Osteoblast (primary cell): Measurements from ENCODE around the gene HOXB3. TPM values are rescaled to one million over a fixed set of nuclear protein-coding genes. Genes with fewer than 3 reads are reported as not detected.

Experiments
- DNase-seq: peaks from one replicate; pipeline ENCODE4 v3.0.0; 2011; ENCODE audit warnings: low spot score, mixed read lengths; ENCODE audit not compliant: insufficient read length; ENCODE audit errors: missing footprints
- H2AFZ ChIP-seq: 2 replicates; pipeline ENCODE4 v1.6.0; 2011; ENCODE audit warnings: mild to moderate bottlenecking, low read length
- H3K27ac ChIP-seq: 2 replicates; pipeline ENCODE4 v1.5.1; 2011; ENCODE audit warnings: mild to moderate bottlenecking, low read depth, low read length, moderate library complexity
- H3K27me3 ChIP-seq: 2 replicates; pipeline ENCODE4 v1.6.0; 2012; ENCODE audit warnings: mild to moderate bottlenecking, control low read depth, inconsistent platforms, low read length, moderate library complexity; ENCODE audit not compliant: insufficient read depth
- H3K36me3 ChIP-seq: 2 replicates; pipeline ENCODE4 v1.5.1; 2011; ENCODE audit warnings: mild to moderate bottlenecking, low read length, control low read depth, moderate library complexity; ENCODE audit not compliant: insufficient read depth
- H3K4me1 ChIP-seq: 2 replicates; pipeline ENCODE4 v1.5.1; 2011; ENCODE audit warnings: mild to moderate bottlenecking, low read length, control low read depth, moderate library complexity; ENCODE audit not compliant: insufficient read depth
- H3K4me2 ChIP-seq: 2 replicates; pipeline ENCODE4 v1.6.0; 2011; ENCODE audit warnings: mild to moderate bottlenecking, low read length; ENCODE audit not compliant: insufficient read depth
- H3K4me3 ChIP-seq: fragments of 200-600 bp; sonication (generic); 3 replicates; pipeline ENCODE4 v1.5.1; 2012; ENCODE audit warnings: mild to moderate bottlenecking, low read length, inconsistent platforms; ENCODE audit not compliant: insufficient read depth
- H3K79me2 ChIP-seq: 2 replicates; pipeline ENCODE4 v1.6.0; 2012; ENCODE audit warnings: mild to moderate bottlenecking, low read length, control low read depth, inconsistent platforms; ENCODE audit not compliant: insufficient read depth
- H3K9me3 ChIP-seq: 2 replicates; pipeline ENCODE4 v1.5.1; 2011; ENCODE audit warnings: low read depth, low read length, control low read depth
- H4K20me1 ChIP-seq: 2 replicates; pipeline ENCODE4 v1.6.0; 2012; ENCODE audit warnings: mild to moderate bottlenecking, low read length, control low read depth; ENCODE audit not compliant: insufficient read depth
- total RNA-seq: library from RNA; depleted of rRNA; stranded (reverse); fragments of >200 nt; gene quantifications from 2 replicates; pipeline ENCODE4 v1.2.3, GENCODE V29; 2012
- TF ChIP-seq, protein P1 (sequence below): IDR thresholded peaks from 2 replicates; pipeline ENCODE4 v1.5.1; 2011; ENCODE audit warnings: mild to moderate bottlenecking, low read depth, low read length, moderate library complexity; ENCODE audit errors: extremely low read depth

HOXB3 gene
- total RNA-seq, 1 donor = 1.8 TPM

- H3K27ac ChIP-seq = no peak overlapping the region
- TF ChIP-seq, protein P1, sequence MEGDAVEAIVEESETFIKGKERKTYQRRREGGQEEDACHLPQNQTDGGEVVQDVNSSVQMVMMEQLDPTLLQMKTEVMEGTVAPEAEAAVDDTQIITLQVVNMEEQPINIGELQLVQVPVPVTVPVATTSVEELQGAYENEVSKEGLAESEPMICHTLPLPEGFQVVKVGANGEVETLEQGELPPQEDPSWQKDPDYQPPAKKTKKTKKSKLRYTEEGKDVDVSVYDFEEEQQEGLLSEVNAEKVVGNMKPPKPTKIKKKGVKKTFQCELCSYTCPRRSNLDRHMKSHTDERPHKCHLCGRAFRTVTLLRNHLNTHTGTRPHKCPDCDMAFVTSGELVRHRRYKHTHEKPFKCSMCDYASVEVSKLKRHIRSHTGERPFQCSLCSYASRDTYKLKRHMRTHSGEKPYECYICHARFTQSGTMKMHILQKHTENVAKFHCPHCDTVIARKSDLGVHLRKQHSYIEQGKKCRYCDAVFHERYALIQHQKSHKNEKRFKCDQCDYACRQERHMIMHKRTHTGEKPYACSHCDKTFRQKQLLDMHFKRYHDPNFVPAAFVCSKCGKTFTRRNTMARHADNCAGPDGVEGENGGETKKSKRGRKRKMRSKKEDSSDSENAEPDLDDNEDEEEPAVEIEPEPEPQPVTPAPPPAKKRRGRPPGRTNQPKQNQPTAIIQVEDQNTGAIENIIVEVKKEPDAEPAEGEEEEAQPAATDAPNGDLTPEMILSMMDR = no peak
- peak overlapping the region; percentile 54 for H3K4me3 ChIP-seq
- H3K36me3 ChIP-seq = no peaks in the 10 kb centered on the region
- peaks cover 97% of the 10 kb centered on the region for H3K27me3 ChIP-seq
- no peaks in the 10 kb centered on the region for H4K20me1 ChIP-seq
- no peaks in the 10 kb centered on the region for H3K9me3 ChIP-seq
- H3K4me2 ChIP-seq = peak overlapping the region; percentile 67
- H2AFZ ChIP-seq = no peak overlapping the region
- H3K79me2 ChIP-seq = no peaks in the 10 kb centered on the region
- no peaks in the 10 kb centered on the region for H3K4me1 ChIP-seq
- DNase-seq = no peak
Measured at GRCh38 chr17:48576479-48577309, 13.3 kb downstream of the HOXB3 start.

GRCh38 chr17:48575673-48576478 lies 14.2 kb downstream of the HOXB3 start:
- Histone ChIP-seq H3K36me3 (no peaks in the 10 kb centered on the region), H3K27me3 (peaks cover 97% of the 10 kb centered on the region), H4K20me1 (no peaks in the 10 kb centered on the region), H3K79me2 (no peaks in the 10 kb centered on the region), H2AFZ (no peak overlapping the region), H3K4me2 (no peak overlapping the region), H3K9me3 (no peaks in the 10 kb centered on the region), H3K27ac (no peak overlapping the region), H3K4me1 (no peaks in the 10 kb centered on the region), H3K4me3 (no peak overlapping the region)
- DNase-seq = no peak
- TF ChIP-seq, protein P1 = no peak

- TF ChIP-seq, protein P1 = no peak
Measured at GRCh38 chr17:48575066-48575582, 14.9 kb downstream of the HOXB3 start.

More at GRCh38 chr17:48575066-48575582, 14.9 kb downstream of the HOXB3 start:
- Histone ChIP-seq H3K27ac (no peak overlapping the region), H3K36me3 (no peaks in the 10 kb centered on the region), H3K4me3 (no peak overlapping the region), H3K4me1 (no peaks in the 10 kb centered on the region), H3K4me2 (no peak overlapping the region), H3K79me2 (no peaks in the 10 kb centered on the region), H3K27me3 (peaks cover 97% of the 10 kb centered on the region), H3K9me3 (no peaks in the 10 kb centered on the region), H2AFZ (no peak overlapping the region), H4K20me1 (no peaks in the 10 kb centered on the region)
- DNase-seq = no peak
